OCI-LY7 (cell line): ENCODE measurements around the gene ANKS4B.

ENCODE experiments used
- CTCF ChIP-seq: fragments of 200-600 bp; sonication (generic); conservative IDR thresholded peaks from 2 replicates; pipeline ENCODE4 v1.5.1; 2014; ENCODE audit warnings: mild to moderate bottlenecking, antibody characterized with exemption, low read length, moderate library complexity, mixed read lengths
- EZH2phosphoT487 ChIP-seq: fragments of 200-600 bp; sonication (generic); IDR thresholded peaks from 2 replicates; pipeline ENCODE4 v1.6.1; 2018; ENCODE audit warnings: low read depth, borderline replicate concordance, mild to moderate bottlenecking, mixed run types, antibody characterized with exemption, low read length, moderate library complexity, mixed read lengths

- TF ChIP-seq CTCF: no peak
- TF ChIP-seq EZH2phosphoT487: no peak
Observed at GRCh38 chr16:21214086-21214485, 19.4 kb upstream of the ANKS4B start.
